Stomach (tissue), 19 donors: ENCODE measurements around the gene GSE1. TPM values are rescaled to one million over a fixed set of nuclear protein-coding genes. Genes with fewer than 3 reads are reported as not detected.
A peak's percentile ranks its signal among the peaks of the same experiment; 100 is the strongest.

Source experiments
- DNase-seq, 2 donors: peaks; one replicate each; pipeline versions ENCODE4 v3.0.0 to v3.0.0-alpha.2; 2013 to 2019
- H3K27ac ChIP-seq, 5 donors: fragments of 200-600 bp in 4 of 5; sonication (generic) in 4 of 5; one replicate each; pipeline ENCODE4 v1.5.1; 2013 to 2019; ENCODE audit warnings: mild to moderate bottlenecking in 1 of 5, moderate library complexity in 1 of 5
- H3K27me3 ChIP-seq, 3 donors: fragments of 200-600 bp; sonication (generic); one replicate each; pipeline ENCODE4 v1.5.1; 2017 to 2019; ENCODE audit warnings: mixed run types in 1 of 3
- H3K36me3 ChIP-seq, 4 donors: fragments of 200-600 bp; sonication (generic); 1 replicate in 3 of 4; 2 replicates in 1 of 4; pipeline ENCODE4 v1.5.1; 2016 to 2019
- H3K4me1 ChIP-seq, 4 donors: fragments of 200-600 bp; sonication (generic); one replicate each; pipeline ENCODE4 v1.5.1; 2016 to 2019
- H3K4me3 ChIP-seq, 4 donors: fragments of 200-600 bp; sonication (generic) in 3 of 4; one replicate each; pipeline ENCODE4 v1.5.1; 2016 to 2019; ENCODE audit warnings: mild to moderate bottlenecking in 1 of 4
- H3K9me3 ChIP-seq, 4 donors: fragments of 200-600 bp; sonication (generic); one replicate each; pipeline ENCODE4 v1.5.1; 2016 to 2019
- EP300 ChIP-seq: sonication (generic); formaldehyde crosslinking; IDR thresholded peaks from one replicate; pipeline ENCODE4 v1.6.1; 2017; ENCODE audit warnings: antibody characterized with exemption
- POLR2A ChIP-seq, 4 donors: fragments of 450-650 bp; IDR thresholded peaks; one replicate each; pipeline ENCODE4 v1.6.1; 2016; ENCODE audit warnings: antibody characterized with exemption in 4 of 4, control low read depth in 2 of 4, mild to moderate bottlenecking in 1 of 4, moderate library complexity in 1 of 4
- POLR2AphosphoS5 ChIP-seq, 3 donors: sonication (generic); formaldehyde crosslinking; IDR thresholded peaks; one replicate each; pipeline ENCODE4 v1.6.1; 2016; ENCODE audit warnings: antibody characterized with exemption in 3 of 3
- WGBS, 5 donors: extraction: QIAGEN DNeasy Blood & Tissue Kit in 3 of 5; methylation state at CpG; one replicate each; pipeline versions ENCODE4 v1.1.5 to v1.1.7; 2013 to 2018; 5-methylcytosine and 5-hydroxymethylcytosine counted together
- intact Hi-C: fragments of 100-400 bp; cut with DNase I; formaldehyde crosslinking; loops from one replicate; pipeline ENCODE4 v1.15.1; 2023; ENCODE audit warnings: low total_unique reads
- long read RNA-seq, 10 donors: transcript quantifications; one replicate each; lab custom pipeline, GENCODE V29; 2026
- polyA plus RNA-seq, 3 donors: library from polyadenylated mRNA; stranded (reverse); fragments of 200-250 nt; gene quantifications; one replicate each; pipeline ENCODE4 v1.2.3, GENCODE V29; 2013
- total RNA-seq, 5 donors: library from RNA; depleted of rRNA; stranded (reverse); fragments of >200 nt; gene quantifications; one replicate each; pipeline versions ENCODE4 v1.1.0 to v1.2.3, GENCODE V29; 2014 to 2016
- TF ChIP-seq, protein P1 (sequence below), 7 experiments: fragments of 450-650 bp in 4 of 7; fragments of 200-600 bp in 3 of 7; sonication (generic) in 3 of 7; IDR thresholded peaks; one replicate each; pipeline ENCODE4 v1.5.1; 2016 to 2019; ENCODE audit warnings: antibody characterized with exemption in 7 of 7, control low read depth in 2 of 7, mild to moderate bottlenecking in 1 of 7
- donor health status: healthy with polysubstance abuse.
- donor health status: Bipolar disorder and iron deficiency.
- donor health status: healthy.

Gene GSE1
- total RNA-seq, result 100 to 1,000 TPM in 4 of 5 donors, 10 to 100 TPM in 1; 58.2 to 294 (median 141) TPM
- polyA plus RNA-seq, result 10 to 100 TPM; 11.8 to 21.1 (median 12.9) TPM
- long read RNA-seq, donor 1, partial matches to known transcripts, result 0 of 2 reads
- long read RNA-seq, donor 1, other reads (novel, unspliced or antisense), result 0 of 2 reads
- long read RNA-seq, donor 2, partial matches to known transcripts, result 0 of 3 reads
- long read RNA-seq, donor 2, other reads (novel, unspliced or antisense), result 0 of 3 reads
- long read RNA-seq, donor 3, result 0 reads
- long read RNA-seq, donor 4, result 0 reads
- long read RNA-seq, donor 5, full-length matches to known transcripts, result 4 of 4 reads
- long read RNA-seq, donor 5, partial matches to known transcripts, result 0 of 4 reads
- long read RNA-seq, donor 5, other reads (novel, unspliced or antisense), result 0 of 4 reads
- long read RNA-seq, donor 6, full-length matches to known transcripts, result 4 of 4 reads
- long read RNA-seq, donor 6, partial matches to known transcripts, result 0 of 4 reads
- long read RNA-seq, donor 6, other reads (novel, unspliced or antisense), result 0 of 4 reads
- long read RNA-seq, donor 7, result 0 reads
- long read RNA-seq, donor 8, partial matches to known transcripts, result 0 of 1 reads
- long read RNA-seq, donor 8, other reads (novel, unspliced or antisense), result 0 of 1 reads
- long read RNA-seq, donor 9, partial matches to known transcripts, result 0 of 3 reads
- long read RNA-seq, donor 9, other reads (novel, unspliced or antisense), result 0 of 3 reads
- long read RNA-seq, donor 10, result 0 reads

- no peaks in the 10 kb centered on the region for H3K27me3 ChIP-seq
- H3K4me3 ChIP-seq, result peak within 1 kb of the TSS; percentile 58 to 78 (median 64)
- WGBS, 5 donors, result 0% methylated on average over 37 to 81 of the region's 81 CpGs
- H3K9me3 ChIP-seq, result no peaks in the 10 kb centered on the region
- peak within 1 kb of the TSS; percentile 93 to 98 (median 97) for H3K27ac ChIP-seq
- DNase-seq, result peak; percentile 98 to 99
- intact Hi-C loops, result no loop called here
- peak in 2 of 4 donors; percentile 30 to 84 for TF ChIP-seq POLR2A (IDR thresholded peaks at IDR 0.05)
- peak in 2 of 3 donors; percentile 90 to 94 for TF ChIP-seq POLR2AphosphoS5 (IDR thresholded peaks at IDR 0.05)
- TF ChIP-seq EP300, result no peak
- TF ChIP-seq, protein P1, sequence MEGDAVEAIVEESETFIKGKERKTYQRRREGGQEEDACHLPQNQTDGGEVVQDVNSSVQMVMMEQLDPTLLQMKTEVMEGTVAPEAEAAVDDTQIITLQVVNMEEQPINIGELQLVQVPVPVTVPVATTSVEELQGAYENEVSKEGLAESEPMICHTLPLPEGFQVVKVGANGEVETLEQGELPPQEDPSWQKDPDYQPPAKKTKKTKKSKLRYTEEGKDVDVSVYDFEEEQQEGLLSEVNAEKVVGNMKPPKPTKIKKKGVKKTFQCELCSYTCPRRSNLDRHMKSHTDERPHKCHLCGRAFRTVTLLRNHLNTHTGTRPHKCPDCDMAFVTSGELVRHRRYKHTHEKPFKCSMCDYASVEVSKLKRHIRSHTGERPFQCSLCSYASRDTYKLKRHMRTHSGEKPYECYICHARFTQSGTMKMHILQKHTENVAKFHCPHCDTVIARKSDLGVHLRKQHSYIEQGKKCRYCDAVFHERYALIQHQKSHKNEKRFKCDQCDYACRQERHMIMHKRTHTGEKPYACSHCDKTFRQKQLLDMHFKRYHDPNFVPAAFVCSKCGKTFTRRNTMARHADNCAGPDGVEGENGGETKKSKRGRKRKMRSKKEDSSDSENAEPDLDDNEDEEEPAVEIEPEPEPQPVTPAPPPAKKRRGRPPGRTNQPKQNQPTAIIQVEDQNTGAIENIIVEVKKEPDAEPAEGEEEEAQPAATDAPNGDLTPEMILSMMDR (IDR thresholded peaks at IDR 0.05), result no peak
- peaks cover 64 to 100% (median 91%) of the 10 kb centered on the region in 4 donors for H3K4me1 ChIP-seq
- H3K36me3 ChIP-seq, result peaks cover 0 to under 1% (median 0%) of the 10 kb centered on the region in 4 donors
Observed at GRCh38 chr16:85612801-85613603, at the start of gene GSE1. Gene GSE1, plus strand, starts transcription at chr16:85613322. Its CDS starts 70 bp downstream, at chr16:85613392.

- H3K27me3 ChIP-seq, result no peaks in the 10 kb centered on the region
- H3K9me3 ChIP-seq, result no peaks in the 10 kb centered on the region
- 23 to 45% (median 37%) methylated on average over 10 to 19 of the region's 19 CpGs for WGBS, 5 donors
- peak overlapping the region; percentile 69 to 81 (median 71) for H3K27ac ChIP-seq
- no peaks in the 10 kb centered on the region for H3K36me3 ChIP-seq
- DNase-seq, result peak; percentile 81 to 85
- H3K4me3 ChIP-seq, result peak overlapping the region in 1 of 4 donors; percentile 0
- no peak for TF ChIP-seq EP300
- TF ChIP-seq, protein P1 (IDR thresholded peaks at IDR 0.05), result peak in 3 of 7 experiments; percentile 7 to 34 (median 27)
- TF ChIP-seq POLR2AphosphoS5 (IDR thresholded peaks at IDR 0.05), result peak in 2 of 3 donors; percentile 20 to 26
- intact Hi-C loops, result no loop called here
- peaks cover 59 to 96% (median 80%) of the 10 kb centered on the region in 4 donors for H3K4me1 ChIP-seq
Observed at GRCh38 chr16:85563515-85564276, 49.4 kb upstream of the GSE1 start.

DNA sequence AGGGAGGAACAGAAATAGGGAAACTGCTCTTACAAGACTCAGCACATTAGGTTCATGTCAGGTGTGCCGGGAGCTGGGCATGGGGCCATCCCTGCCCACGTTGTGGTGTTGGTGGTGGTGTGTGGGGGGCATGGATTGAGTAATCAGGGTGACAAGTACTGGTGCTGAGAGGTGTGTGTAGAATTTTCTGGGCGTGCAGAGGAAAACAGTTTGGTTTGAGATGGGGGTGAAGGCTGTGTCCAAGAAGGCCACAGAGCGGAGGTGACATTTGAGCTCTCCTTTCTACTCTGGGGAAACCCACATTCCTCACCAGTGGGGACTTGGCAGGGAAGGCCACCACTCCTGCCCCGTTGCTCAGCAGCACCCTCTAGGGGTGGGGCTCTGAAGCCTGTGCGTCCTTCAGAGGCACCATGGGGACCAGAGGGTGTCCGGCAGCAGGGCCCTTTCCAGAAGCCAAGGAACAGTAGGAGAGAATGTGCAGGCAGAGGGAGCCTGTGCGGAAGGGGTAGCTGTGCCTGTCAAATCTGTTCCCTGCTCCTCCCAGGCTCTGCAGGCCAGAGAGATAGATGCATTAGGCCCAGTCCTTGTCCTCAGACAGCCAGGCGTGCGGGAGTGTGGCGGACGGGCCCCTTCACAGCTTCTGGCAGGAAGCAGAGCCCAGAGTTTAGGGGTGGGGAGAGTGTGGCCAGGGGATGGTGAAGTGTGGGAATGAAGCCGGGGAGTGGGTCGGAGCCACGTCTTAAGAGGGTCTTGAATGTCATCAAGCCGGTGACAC lies 48.7 kb upstream of the GSE1 start:
- peak overlapping the region; percentile 69 to 81 (median 71) for H3K27ac ChIP-seq
- peaks cover 59 to 96% (median 80%) of the 10 kb centered on the region in 4 donors for H3K4me1 ChIP-seq
- no peaks in the 10 kb centered on the region for H3K36me3 ChIP-seq
- WGBS, 5 donors, result 77 to 85% (median 79%) methylated on average over 15 to 16 of the region's 16 CpGs
- TF ChIP-seq, protein P1 (IDR thresholded peaks at IDR 0.05), result peak in 3 of 7 experiments; percentile 15 to 31 (median 18)
- TF ChIP-seq POLR2A (IDR thresholded peaks at IDR 0.05), result no peak
- H3K4me3 ChIP-seq, result no peak overlapping the region
- DNase-seq, result no peak
- intact Hi-C loops, result no loop called here
- no peaks in the 10 kb centered on the region for H3K27me3 ChIP-seq
- H3K9me3 ChIP-seq, result no peaks in the 10 kb centered on the region
